ENCODE measurements around the gene MRPS18C.
A peak's percentile ranks its signal among the peaks of the same experiment; 100 is the strongest.
"Not testable (repeated sequence)": the region's sequence is repeated elsewhere in the genome, so short reads cannot be mapped to it uniquely, and the experiment has no call there.

Gene MRPS18C

DNA sequence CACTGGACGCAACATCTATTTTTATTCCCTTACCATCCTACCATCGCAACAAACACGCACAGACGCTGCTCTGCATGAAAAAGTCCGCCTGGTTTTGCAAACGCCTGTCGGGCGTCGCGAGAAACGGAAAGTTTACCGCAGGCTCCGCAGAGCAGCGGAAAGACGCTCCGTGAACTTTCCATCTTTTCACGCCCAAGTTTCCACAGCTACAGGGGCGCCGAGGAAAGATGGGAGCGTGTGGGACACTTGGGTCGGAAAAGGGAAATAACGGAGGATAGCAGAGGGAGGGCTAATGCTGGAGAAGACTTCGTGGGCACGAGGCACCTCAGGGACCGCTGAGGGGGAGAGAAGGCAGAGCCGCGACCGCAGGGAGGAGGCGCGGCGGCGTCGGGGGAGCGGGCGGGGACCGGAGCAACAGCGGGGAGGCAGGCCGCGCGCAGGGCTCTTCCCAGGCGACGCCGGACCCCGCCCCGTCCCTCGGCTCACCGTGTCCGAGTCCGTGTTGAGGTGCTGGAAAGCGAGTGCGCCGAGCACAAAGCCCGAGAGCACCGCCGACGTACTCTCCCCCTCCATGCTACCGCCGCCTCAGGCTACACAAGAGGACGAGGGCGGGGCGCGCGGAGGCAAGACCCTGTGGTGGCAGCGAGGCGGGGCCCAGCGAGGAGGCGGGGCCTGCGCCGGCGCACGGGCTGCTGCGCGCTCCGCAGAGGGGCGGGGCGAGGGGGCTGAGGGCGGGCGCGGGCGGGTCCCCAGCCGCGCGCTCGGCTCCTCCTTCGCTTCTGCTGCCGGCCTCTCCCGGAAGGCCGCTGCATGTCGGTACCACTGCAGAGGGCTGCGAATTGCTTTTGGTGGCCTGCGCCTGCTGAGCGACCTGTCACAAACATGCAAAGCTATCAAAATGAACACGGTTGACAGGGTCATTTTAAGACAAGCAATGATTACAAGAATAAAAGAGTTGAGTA, 28.9 kb downstream of the MRPS18C start, which contains the start of gene ABRAXAS1:
TSS of gene ABRAXAS1 (minus strand) at position 601 of the 962 bp plus-strand sequence. CDS start at position 573, 28 bp downstream.
- H3K9me3 Mint-ChIP-seq, result no peaks in the 10 kb centered on the region
- DNase-seq, result peak; percentile 94
- peak within 1 kb of the TSS; percentile 99 for H3K27ac Mint-ChIP-seq
- peaks cover 20% of the 10 kb centered on the region for H3K4me1 Mint-ChIP-seq
- peaks cover 3% of the 10 kb centered on the region for H3K36me3 Mint-ChIP-seq (ENCODE audit: low read depth)
- peak; percentile 97 for ATAC-seq
- no peaks in the 10 kb centered on the region for H3K27me3 Mint-ChIP-seq
- H3K4me3 Mint-ChIP-seq, result peak within 1 kb of the TSS; percentile 98

DNA sequence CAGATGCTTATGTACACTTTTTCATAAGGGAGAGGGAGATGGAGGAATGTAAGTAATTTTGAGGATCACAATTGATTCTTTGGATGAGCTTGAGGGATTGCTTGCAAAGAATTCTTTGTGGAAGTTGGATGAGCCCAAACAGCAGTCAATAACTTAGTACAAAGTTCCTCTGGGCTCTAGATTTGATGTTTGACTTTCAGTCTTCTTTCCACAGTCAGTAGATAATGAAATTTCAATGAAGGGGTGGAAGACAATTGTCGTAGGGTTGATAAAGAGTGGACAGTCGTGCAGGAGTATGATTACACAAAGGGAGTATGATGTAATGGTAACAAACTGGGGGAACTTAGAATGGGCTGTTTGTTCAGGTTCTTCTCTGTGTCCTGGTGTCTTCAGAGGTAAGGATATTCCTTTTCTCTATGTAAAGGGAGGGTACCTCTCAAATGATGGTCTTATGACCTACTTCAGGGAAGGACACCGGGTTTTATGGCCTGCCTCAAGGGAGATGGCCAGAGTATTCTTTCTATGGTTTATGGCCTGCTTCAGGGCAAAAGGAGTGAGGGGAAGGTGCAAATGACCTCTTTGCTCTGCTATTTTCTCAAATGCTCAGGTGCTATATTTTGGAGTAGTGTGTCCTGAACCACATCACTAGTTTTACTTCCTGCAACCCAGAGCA, 30.7 kb downstream of the MRPS18C start:
- no peak overlapping the region for H3K4me3 Mint-ChIP-seq
- H3K36me3 Mint-ChIP-seq (ENCODE audit: low read depth), result no peaks in the 10 kb centered on the region
- H3K27me3 Mint-ChIP-seq, result no peaks in the 10 kb centered on the region
- no peak overlapping the region for H3K27ac Mint-ChIP-seq
- H3K9me3 Mint-ChIP-seq, result no peaks in the 10 kb centered on the region
- no peak for DNase-seq
- no peak for ATAC-seq
- H3K4me1 Mint-ChIP-seq, result peaks cover 20% of the 10 kb centered on the region

DNA sequence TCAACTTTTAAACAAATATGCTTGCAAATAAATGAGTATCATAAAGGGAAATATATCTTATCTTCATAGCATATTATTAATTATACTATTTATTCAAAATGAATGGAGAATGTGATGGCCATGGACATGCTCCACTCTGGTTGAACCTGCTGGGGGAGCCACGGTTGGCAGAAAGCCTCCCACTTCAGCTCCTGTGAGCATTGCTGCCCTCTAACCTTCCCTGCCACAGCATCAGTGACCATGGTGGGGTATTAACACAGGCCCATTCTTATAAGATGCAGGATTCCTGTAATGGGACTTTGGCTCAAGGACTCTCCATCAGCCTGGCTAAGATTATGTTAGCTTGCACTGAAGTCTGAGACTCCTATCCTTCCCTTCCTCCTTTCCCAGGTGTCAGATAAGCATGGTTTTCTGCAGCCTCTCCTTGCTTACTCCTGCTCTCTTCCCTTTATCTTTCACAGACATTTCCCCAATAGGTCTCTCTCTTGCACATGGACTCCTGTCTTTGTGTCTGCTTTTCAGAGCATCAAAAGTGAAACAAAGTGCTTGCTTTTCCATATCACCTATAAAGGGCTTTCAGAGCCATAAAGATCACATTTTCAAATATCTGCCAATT, 34.0 kb downstream of the MRPS18C start:
- no peaks in the 10 kb centered on the region for H3K27me3 Mint-ChIP-seq
- no peak for DNase-seq
- no peaks in the 10 kb centered on the region for H3K9me3 Mint-ChIP-seq
- H3K36me3 Mint-ChIP-seq (ENCODE audit: low read depth), result no peaks in the 10 kb centered on the region
- peaks cover 7% of the 10 kb centered on the region for H3K4me1 Mint-ChIP-seq
- ATAC-seq, result no peak
- H3K4me3 Mint-ChIP-seq, result no peak overlapping the region
- no peak overlapping the region for H3K27ac Mint-ChIP-seq

DNA sequence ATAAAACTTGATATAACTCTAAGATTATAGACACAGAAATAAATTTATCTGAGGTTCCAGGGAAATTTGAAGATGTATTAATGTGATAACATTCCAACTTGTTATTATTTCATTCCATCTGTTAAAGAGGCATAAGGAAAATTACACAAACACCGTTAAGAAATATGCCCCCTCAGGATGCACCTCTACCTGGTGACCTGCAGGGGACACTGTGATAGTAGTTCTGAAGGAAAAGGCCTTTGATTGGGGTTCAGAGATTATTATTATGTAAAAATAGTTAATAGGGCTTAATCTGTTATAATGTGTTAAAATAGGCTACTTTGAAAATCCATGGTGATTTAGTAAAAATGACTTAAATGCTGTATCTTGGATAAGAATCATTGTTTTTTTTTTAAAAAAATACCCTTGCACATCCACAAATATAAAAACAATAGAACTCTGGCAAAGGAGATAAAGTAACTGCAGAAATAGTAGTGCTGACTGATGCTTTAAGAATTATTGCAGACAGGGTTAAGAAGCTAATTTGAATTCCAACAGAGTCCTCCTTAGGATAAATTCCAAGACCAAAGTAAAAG, 35.1 kb downstream of the MRPS18C start:
- no peak overlapping the region for H3K4me3 Mint-ChIP-seq
- H3K9me3 Mint-ChIP-seq, result no peaks in the 10 kb centered on the region
- peaks cover 1% of the 10 kb centered on the region for H3K4me1 Mint-ChIP-seq
- DNase-seq, result no peak
- no peak for ATAC-seq
- no peaks in the 10 kb centered on the region for H3K36me3 Mint-ChIP-seq (ENCODE audit: low read depth)
- no peaks in the 10 kb centered on the region for H3K27me3 Mint-ChIP-seq
- H3K27ac Mint-ChIP-seq, result no peak overlapping the region

DNA sequence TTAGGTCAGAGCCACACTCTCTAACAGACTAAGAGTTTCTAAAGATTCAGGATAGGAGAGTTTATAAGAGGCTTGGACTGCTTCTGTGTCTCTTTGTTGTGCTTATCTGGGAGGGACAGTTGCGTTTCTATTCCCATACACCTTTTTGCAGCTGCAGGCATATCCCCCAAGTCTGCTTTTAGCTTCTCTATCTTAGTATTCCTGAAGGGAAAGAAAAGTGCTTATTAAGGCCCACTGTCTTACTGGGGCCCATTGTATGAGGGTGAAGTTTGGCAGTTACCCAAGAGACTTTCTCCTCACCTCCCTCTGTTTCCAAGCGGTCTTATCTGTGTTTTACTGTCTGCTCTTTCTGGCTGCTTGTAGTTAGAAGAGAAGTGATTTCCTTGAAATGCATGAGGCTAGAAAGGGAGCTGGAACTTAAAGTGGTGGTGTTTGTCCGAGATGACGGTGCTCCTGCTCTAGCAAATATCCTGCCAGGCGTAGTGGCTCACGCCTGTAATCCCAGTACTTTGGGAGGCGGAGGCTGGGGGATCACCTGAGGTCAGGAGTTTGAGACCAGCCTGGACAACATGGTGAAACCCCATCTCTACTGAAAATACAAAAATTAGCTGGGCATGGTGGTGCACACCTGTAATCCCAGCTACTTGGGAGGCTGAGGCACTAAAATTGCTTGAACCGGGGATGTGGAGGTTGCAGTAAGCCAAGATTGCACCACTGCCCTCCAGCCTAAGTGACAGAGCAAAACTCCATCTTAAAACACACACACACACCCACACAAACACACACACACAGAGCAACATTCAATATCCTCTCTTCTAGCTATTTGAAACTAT, 40.4 kb downstream of the MRPS18C start:
- not testable (repeated sequence) for H3K4me3 Mint-ChIP-seq; H3K36me3 Mint-ChIP-seq (ENCODE audit: low read depth); DNase-seq; H3K4me1 Mint-ChIP-seq; H3K9me3 Mint-ChIP-seq; ATAC-seq; H3K27ac Mint-ChIP-seq; H3K27me3 Mint-ChIP-seq

DNA sequence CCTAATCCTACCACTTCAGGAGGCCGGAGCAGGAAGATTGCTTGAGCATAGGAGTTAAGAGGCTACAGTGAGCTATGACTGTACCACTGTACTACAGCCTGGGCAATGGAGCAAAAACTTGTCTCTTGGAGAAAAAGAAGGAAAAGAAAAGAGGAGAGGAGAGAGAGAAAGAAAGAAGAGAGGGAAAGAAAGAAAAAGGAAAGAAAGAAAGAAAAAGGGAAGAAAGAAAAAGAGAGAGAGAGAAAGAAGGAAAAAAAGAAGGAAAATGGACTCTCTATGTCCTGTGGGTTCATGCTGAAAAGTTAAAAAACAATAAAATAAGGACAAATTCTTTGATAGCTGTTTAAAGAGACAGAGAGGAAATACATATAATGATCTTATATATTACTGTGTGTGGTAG, 42.3 kb downstream of the MRPS18C start:
- Mint-ChIP-seq H3K9me3 (no peaks in the 10 kb centered on the region), H3K36me3 (ENCODE audit: low read depth) (no peaks in the 10 kb centered on the region), H3K4me3 (no peak overlapping the region), H3K27ac (no peak overlapping the region), H3K4me1 (no peaks in the 10 kb centered on the region), H3K27me3 (no peaks in the 10 kb centered on the region)
- no peak for DNase-seq
- no peak for ATAC-seq

DNA sequence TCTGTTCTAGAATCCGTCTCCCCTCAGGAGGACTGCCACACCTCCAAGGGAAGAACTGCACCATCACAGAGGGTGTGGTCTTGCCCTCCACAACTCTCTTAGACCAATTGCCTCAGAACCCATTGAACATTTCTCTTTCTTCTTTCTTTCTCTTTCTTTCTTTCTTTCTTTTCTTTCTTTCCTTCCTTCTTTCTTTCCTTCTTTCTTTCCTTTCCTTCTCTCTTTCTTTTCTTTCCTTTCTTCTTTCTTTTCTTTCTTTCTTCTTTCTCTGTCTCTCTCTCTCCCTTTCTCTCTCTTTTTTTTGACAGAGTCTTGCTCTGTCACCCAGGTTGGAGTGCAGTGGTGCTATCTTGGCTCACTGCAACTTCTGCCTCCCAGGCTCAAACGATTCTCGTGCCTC, 45.8 kb downstream of the MRPS18C start:
- H3K27me3 Mint-ChIP-seq; DNase-seq; H3K4me3 Mint-ChIP-seq; H3K9me3 Mint-ChIP-seq; H3K4me1 Mint-ChIP-seq; H3K27ac Mint-ChIP-seq; H3K36me3 Mint-ChIP-seq (ENCODE audit: low read depth); ATAC-seq: not testable (repeated sequence)

DNA sequence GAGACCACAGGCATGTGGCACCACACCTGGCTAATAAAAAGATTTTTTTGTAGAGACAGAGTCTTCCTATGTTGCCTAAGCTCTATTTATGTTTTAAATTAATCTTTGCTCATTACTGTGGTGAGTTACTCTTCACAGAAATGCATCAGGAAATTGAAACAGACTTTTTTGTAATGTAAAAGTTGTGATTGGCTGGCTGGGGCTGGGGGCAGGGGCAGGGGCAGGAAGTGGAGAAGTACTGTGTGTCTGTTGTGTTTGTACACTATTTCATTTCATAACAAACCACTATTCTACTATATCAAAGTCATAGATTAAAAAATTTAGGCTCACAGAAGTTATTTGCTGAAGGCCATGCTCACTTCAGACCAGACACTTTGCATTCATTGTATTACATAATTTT, 48.1 kb downstream of the MRPS18C start:
- no peaks in the 10 kb centered on the region for H3K36me3 Mint-ChIP-seq (ENCODE audit: low read depth)
- ATAC-seq (no peak), DNase-seq (no peak)
- peaks cover 7% of the 10 kb centered on the region for H3K4me1 Mint-ChIP-seq
- no peak overlapping the region for H3K27ac Mint-ChIP-seq
- H3K4me3 Mint-ChIP-seq, result no peak overlapping the region
- no peaks in the 10 kb centered on the region for H3K9me3 Mint-ChIP-seq
- H3K27me3 Mint-ChIP-seq, result no peaks in the 10 kb centered on the region

DNA sequence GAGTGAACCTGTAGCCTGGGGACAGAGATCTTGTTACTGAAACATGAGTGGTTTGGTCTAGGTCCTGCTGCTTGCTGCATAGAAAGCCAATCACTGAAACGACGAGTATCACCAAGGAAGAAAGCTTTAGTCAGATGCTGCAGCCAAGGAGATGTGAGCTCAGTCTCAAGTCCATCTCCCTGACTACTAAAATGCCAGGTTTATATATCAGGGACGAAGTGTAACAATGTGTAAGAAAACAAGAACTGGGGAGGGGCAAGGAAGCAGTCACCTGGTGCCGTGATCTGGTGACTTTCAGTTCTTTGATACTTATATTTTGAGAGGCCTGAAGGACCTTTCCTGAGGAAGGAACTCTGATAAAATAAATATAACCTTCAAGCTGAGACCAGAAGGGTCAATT, 48.6 kb downstream of the MRPS18C start:
- H3K27me3 Mint-ChIP-seq, result no peaks in the 10 kb centered on the region
- ATAC-seq, result no peak
- H3K36me3 Mint-ChIP-seq (ENCODE audit: low read depth), result no peaks in the 10 kb centered on the region

DNA sequence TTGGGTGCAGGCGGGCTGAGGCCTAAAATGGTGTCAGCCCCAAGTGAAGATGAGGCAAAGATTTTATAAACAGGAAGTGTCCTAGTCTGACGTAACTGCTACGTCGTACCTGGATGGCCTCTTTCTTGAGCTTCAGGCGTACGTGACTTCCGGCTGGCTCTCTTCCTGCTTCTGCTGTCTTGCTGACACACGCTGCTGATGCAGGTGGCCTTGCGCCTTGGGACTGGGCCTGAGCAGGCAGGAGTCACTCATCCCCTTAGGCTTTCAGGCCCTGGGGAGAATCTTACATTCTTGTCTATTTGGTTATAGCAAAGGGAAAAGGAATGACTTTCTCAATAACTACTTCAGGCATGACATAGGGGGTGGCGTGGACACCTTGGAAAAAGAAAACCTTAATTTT, 49.1 kb downstream of the MRPS18C start:
- no peaks in the 10 kb centered on the region for H3K9me3 Mint-ChIP-seq
- H3K4me1 Mint-ChIP-seq, result peaks cover 7% of the 10 kb centered on the region
- DNase-seq (no peak), ATAC-seq (no peak)
- no peaks in the 10 kb centered on the region for H3K36me3 Mint-ChIP-seq (ENCODE audit: low read depth)
- no peak overlapping the region for H3K4me3 Mint-ChIP-seq
- no peaks in the 10 kb centered on the region for H3K27me3 Mint-ChIP-seq
- H3K27ac Mint-ChIP-seq, result no peak overlapping the region

More for the DNA sequence above, 48.6 kb downstream of the MRPS18C start:
- Mint-ChIP-seq H3K4me3 (no peak overlapping the region), H3K27ac (no peak overlapping the region), H3K4me1 (peaks cover 7% of the 10 kb centered on the region), H3K9me3 (no peaks in the 10 kb centered on the region)
- no peak for DNase-seq

DNA sequence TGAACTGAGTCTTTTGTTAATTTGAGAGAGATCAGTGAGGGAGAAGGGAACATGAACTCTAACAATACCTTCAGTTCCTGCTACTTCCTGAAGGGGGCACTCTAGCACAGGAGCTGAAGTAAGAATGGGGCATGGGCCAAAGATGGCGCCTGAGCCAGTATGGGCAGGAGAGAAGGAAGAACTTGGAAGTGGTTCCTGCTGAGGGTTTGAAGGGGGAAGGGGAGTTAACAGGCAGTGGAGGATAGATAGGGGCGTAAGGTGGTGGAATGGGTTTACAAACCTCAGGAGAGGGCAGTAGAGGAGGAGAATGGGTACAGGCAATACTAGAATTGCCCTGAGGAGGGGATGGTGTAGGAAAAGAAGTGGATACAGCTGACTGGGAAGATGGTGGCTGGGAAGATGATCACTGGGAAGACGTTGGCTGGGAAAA, 53.3 kb downstream of the MRPS18C start:
- DNase-seq (peak; percentile 61), ATAC-seq (peak; percentile 57)
- not testable (repeated sequence) for H3K27ac Mint-ChIP-seq; H3K4me1 Mint-ChIP-seq; H3K4me3 Mint-ChIP-seq; H3K36me3 Mint-ChIP-seq (ENCODE audit: low read depth); H3K27me3 Mint-ChIP-seq; H3K9me3 Mint-ChIP-seq

DNA sequence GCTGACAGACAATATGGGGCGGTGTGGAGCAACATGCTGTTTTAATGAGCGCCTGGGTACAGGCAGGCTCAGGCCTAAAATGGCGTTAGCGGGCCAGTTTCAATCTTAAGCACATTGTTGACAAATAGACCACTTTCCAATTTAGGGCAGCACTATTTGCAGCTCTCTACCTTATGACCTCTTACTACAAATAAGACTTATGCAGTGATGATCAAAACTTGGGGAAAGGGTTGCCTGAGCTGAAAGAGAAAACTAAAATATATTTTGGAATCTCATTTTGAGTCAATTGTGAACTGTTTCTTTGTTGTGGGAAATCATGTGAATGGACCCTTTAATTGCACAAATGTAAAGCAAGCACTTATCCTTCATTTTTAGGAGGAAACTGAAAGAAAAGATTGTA, 54.6 kb downstream of the MRPS18C start:
- Mint-ChIP-seq H3K9me3 (no peaks in the 10 kb centered on the region), H3K27me3 (no peaks in the 10 kb centered on the region), H3K4me3 (no peak overlapping the region), H3K27ac (no peak overlapping the region), H3K4me1 (no peaks in the 10 kb centered on the region), H3K36me3 (ENCODE audit: low read depth) (no peaks in the 10 kb centered on the region)
- DNase-seq (no peak), ATAC-seq (no peak)

Measured in activated naive CD8-positive, alpha-beta T cell treated with anti-CD3 and anti-CD28 coated beads, Interleukin-2, amount 50 U/mL, for 24 hours (primary cell).